HCT116 (cell line): ENCODE results near the gene GGNBP2.

ENCODE experiments used
- JUND ChIP-seq: IDR thresholded peaks from 2 replicates; pipeline ENCODE4 v1.6.1; 2012
- MAX ChIP-seq: IDR thresholded peaks from 2 replicates; pipeline ENCODE4 v1.6.1; 2012
- POLR2A ChIP-seq: IDR thresholded peaks from 2 replicates; pipeline ENCODE4 v1.7.0; 2011; ENCODE audit warnings: borderline replicate concordance; ENCODE audit not compliant: insufficient read depth, insufficient read length; ENCODE audit errors: extremely low read depth
- TF ChIP-seq, protein P1 (sequence below), 3 experiments: fragments of 200-600 bp in 1 of 3; sonication (generic) in 1 of 3; IDR thresholded peaks in 2 of 3; conservative IDR thresholded peaks in 1 of 3; 2 replicates each; pipeline ENCODE4 v1.5.1; 2012 to 2017; ENCODE audit warnings: low read depth in 2 of 3, low read length in 2 of 3, antibody characterized with exemption in 1 of 3, borderline replicate concordance in 1 of 3, control low read depth in 1 of 3, mild to moderate bottlenecking in 1 of 3, mixed read lengths in 1 of 3, mixed run types in 1 of 3, moderate library complexity in 1 of 3; ENCODE audit not compliant: insufficient read depth in 1 of 3

- no peak for TF ChIP-seq POLR2A
- TF ChIP-seq JUND: no peak
- TF ChIP-seq, protein P1, sequence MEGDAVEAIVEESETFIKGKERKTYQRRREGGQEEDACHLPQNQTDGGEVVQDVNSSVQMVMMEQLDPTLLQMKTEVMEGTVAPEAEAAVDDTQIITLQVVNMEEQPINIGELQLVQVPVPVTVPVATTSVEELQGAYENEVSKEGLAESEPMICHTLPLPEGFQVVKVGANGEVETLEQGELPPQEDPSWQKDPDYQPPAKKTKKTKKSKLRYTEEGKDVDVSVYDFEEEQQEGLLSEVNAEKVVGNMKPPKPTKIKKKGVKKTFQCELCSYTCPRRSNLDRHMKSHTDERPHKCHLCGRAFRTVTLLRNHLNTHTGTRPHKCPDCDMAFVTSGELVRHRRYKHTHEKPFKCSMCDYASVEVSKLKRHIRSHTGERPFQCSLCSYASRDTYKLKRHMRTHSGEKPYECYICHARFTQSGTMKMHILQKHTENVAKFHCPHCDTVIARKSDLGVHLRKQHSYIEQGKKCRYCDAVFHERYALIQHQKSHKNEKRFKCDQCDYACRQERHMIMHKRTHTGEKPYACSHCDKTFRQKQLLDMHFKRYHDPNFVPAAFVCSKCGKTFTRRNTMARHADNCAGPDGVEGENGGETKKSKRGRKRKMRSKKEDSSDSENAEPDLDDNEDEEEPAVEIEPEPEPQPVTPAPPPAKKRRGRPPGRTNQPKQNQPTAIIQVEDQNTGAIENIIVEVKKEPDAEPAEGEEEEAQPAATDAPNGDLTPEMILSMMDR (IDR thresholded peaks at IDR 0.05 in 2 of 3, conservative IDR thresholded peaks at IDR 0.05 in 1 of 3; ENCODE audit: borderline replicate concordance in 1 of 3, insufficient read depth in 1 of 3, low read depth in 2 of 3, low read length in 2 of 3): no peak
- no peak for TF ChIP-seq MAX
Observed at GRCh38 chr17:36507266-36507665, 37.5 kb upstream of the GGNBP2 start.
